Measurements from ENCODE around the gene TRIM14.

TRIM14 gene

GRCh38 chr9:98037357-98037756, 81.7 kb downstream of the TRIM14 start:
- no peak overlapping the region for H3K4me3 ChIP-seq (ENCODE audit: low read depth, low read length)
- no peak for TF ChIP-seq MYC (IDR thresholded peaks at IDR 0.05; ENCODE audit: low read depth, low read length)
- TF ChIP-seq CTCF (IDR thresholded peaks at IDR 0.05; ENCODE audit: low read depth, low read length), result no peak
- TF ChIP-seq, protein P1, sequence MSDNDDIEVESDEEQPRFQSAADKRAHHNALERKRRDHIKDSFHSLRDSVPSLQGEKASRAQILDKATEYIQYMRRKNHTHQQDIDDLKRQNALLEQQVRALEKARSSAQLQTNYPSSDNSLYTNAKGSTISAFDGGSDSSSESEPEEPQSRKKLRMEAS (IDR thresholded peaks at IDR 0.05; ENCODE audit: low read depth, low read length), result no peak
- no peak for TF ChIP-seq POLR2A (IDR thresholded peaks at IDR 0.05; ENCODE audit: extremely low read depth, insufficient read length)
- peak; percentile 79 for DNase-seq (ENCODE audit: low read depth)

- TF ChIP-seq CTCF (IDR thresholded peaks at IDR 0.05; ENCODE audit: low read depth, low read length) (peak; percentile 83), POLR2A (IDR thresholded peaks at IDR 0.05; ENCODE audit: extremely low read depth, insufficient read length) (no peak)
- no peak overlapping the region for H3K4me3 ChIP-seq (ENCODE audit: low read depth, low read length)
- DNase-seq (ENCODE audit: low read depth), result peak; percentile 82
These were observed 84.2 kb downstream of the TRIM14 start for GRCh38 chr9:98034593-98035546.

DNA sequence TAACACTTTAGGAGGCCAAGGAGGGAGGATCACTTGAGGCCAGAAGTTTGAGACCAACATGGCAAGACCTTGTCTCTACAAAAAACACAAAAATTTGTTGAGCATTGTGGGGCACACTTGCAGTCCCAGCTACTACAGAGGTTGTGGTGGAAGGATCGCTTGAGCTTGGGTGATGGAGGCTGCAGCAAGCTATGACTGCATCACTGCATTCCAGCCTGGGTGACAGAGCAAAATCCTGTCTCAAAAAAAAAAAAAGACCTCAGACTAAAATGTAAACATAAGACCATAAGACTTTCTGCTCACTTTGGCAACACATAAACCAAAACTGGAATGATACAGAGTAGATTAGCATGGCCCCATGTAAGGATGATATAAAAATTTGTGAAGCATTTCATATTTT, 87.1 kb downstream of the TRIM14 start:
- no peak for DNase-seq (ENCODE audit: low read depth)
- no peak overlapping the region for H3K4me3 ChIP-seq (ENCODE audit: low read depth, low read length)
- TF ChIP-seq CTCF (IDR thresholded peaks at IDR 0.05; ENCODE audit: low read depth, low read length), result no peak
- TF ChIP-seq MYC (IDR thresholded peaks at IDR 0.05; ENCODE audit: low read depth, low read length), result no peak
- TF ChIP-seq, protein P1 (IDR thresholded peaks at IDR 0.05; ENCODE audit: low read depth, low read length), result no peak
- no peak for TF ChIP-seq POLR2A (IDR thresholded peaks at IDR 0.05; ENCODE audit: extremely low read depth, insufficient read length)

DNA sequence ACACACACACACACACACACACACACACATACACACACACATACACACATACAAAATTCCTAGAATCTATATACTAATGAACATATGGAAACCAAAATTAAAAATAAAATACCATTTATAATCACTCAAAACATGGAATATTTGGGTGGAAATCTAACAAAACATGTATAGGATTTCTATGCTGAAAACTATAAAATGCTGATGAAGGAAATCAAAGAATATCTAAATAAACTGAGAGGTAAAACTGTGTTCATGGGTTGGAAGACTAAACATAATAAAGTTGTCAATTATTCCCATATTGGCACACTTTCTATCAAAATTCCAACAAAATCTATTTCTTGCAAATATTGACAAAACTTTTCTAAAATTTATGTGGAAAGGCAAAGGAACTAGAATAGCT, 87.9 kb downstream of the TRIM14 start:
- H3K4me3 ChIP-seq (ENCODE audit: low read depth, low read length), result no peak overlapping the region
- no peak for DNase-seq (ENCODE audit: low read depth)
- TF ChIP-seq, protein P1 (IDR thresholded peaks at IDR 0.05; ENCODE audit: low read depth, low read length), result no peak
- no peak for TF ChIP-seq MYC (IDR thresholded peaks at IDR 0.05; ENCODE audit: low read depth, low read length)
- no peak for TF ChIP-seq POLR2A (IDR thresholded peaks at IDR 0.05; ENCODE audit: extremely low read depth, insufficient read length)
- no peak for TF ChIP-seq CTCF (IDR thresholded peaks at IDR 0.05; ENCODE audit: low read depth, low read length)

GRCh38 chr9:98024702-98025101, 94.3 kb downstream of the TRIM14 start:
- no peak for DNase-seq (ENCODE audit: low read depth)
- H3K4me3 ChIP-seq (ENCODE audit: low read depth, low read length), result no peak overlapping the region
- TF ChIP-seq CTCF (IDR thresholded peaks at IDR 0.05; ENCODE audit: low read depth, low read length) (no peak), MYC (IDR thresholded peaks at IDR 0.05; ENCODE audit: low read depth, low read length) (no peak), POLR2A (IDR thresholded peaks at IDR 0.05; ENCODE audit: extremely low read depth, insufficient read length) (no peak)
- TF ChIP-seq, protein P1 (IDR thresholded peaks at IDR 0.05; ENCODE audit: low read depth, low read length), result no peak
